HEK293T (cell line): Measurements from ENCODE around the gene FBXL20.

Source experiments
- BHLHE40 ChIP-seq: fragments of 450-650 bp; IDR thresholded peaks from 2 replicates; pipeline ENCODE4 v1.6.1; 2016; ENCODE audit warnings: mild to moderate bottlenecking, moderate library complexity, borderline replicate concordance
- CTBP1 ChIP-seq: fragments of 450-650 bp; IDR thresholded peaks from 2 replicates; pipeline ENCODE4 v1.6.1; 2016; ENCODE audit warnings: borderline replicate concordance
- HDGF ChIP-seq: fragments of 450-650 bp; IDR thresholded peaks from 2 replicates; pipeline ENCODE4 v1.6.1; 2017; ENCODE audit warnings: antibody characterized with exemption, borderline replicate concordance
- LEF1 ChIP-seq: fragments of 450-650 bp; IDR thresholded peaks from 2 replicates; pipeline ENCODE4 v1.6.1; 2017; ENCODE audit warnings: mild to moderate bottlenecking, borderline replicate concordance
- NFRKB ChIP-seq: fragments of 450-650 bp; IDR thresholded peaks from 2 replicates; pipeline ENCODE4 v1.6.1; 2016; ENCODE audit warnings: mild to moderate bottlenecking, moderate library complexity
- SP1 ChIP-seq: fragments of 450-650 bp; IDR thresholded peaks from 2 replicates; pipeline ENCODE4 v1.6.1; 2017
- TARDBP ChIP-seq: fragments of 450-650 bp; IDR thresholded peaks from 2 replicates; pipeline ENCODE4 v1.6.1; 2016

GRCh38 chr17:39339272-39339671 is 62.2 kb downstream of the FBXL20 start:
- TF ChIP-seq SP1 = no peak
- TF ChIP-seq TARDBP = no peak
- TF ChIP-seq HDGF = no peak
- no peak for TF ChIP-seq LEF1
- no peak for TF ChIP-seq BHLHE40
- no peak for TF ChIP-seq NFRKB
- TF ChIP-seq CTBP1 = no peak
